GM18519 (cell line): ENCODE results near the gene GNAT3.

ENCODE experiments used
- ATAC-seq: cut with Tn5 transposase; IDR thresholded peaks from one replicate; pipeline ENCODE4 v1.9.1; 2021; ENCODE audit warnings: mild to moderate bottlenecking, moderate library complexity; ENCODE audit not compliant: unreplicated experiment, low FRiP score

Gene GNAT3

GRCh38 chr7:80505900-80506500 is 5.9 kb downstream of the GNAT3 start:
- no peak for ATAC-seq

GRCh38 chr7:80500325-80500724 is 11.5 kb downstream of the GNAT3 start:
- ATAC-seq: no peak

DNA sequence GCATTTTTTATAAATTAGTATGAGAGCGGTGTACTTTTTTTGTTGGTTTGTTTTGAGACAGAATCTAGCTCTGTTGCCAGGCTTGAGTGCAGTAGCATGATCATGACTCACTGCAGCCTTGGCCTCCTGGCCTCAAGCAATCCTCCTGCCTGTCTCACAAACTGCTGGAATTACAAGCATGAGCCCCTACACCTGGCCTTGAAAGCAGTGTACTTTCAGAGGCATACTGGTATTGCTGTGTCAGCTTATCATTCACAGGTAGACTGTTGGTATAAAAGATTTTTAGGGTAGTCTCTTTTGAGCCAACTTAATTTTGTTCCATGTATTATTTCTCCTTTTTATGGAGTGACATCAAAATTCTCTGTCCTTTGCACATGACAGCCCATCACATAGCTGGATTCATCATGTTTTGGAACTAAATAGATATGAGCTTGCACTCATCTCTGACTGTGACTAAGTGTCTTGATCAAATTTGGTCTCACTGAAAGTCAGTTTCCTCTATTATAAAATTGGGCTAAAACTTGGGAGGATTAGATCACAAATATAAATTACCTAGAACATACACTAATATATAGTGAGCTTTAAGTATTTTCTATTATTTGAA is 12.4 kb downstream of the GNAT3 start:
- ATAC-seq: no peak

- peak; percentile 57 for ATAC-seq
These were observed 13.1 kb downstream of the GNAT3 start for GRCh38 chr7:80498481-80499349.

- no peak for ATAC-seq
These were observed 15.3 kb downstream of the GNAT3 start for GRCh38 chr7:80496586-80496985.

DNA sequence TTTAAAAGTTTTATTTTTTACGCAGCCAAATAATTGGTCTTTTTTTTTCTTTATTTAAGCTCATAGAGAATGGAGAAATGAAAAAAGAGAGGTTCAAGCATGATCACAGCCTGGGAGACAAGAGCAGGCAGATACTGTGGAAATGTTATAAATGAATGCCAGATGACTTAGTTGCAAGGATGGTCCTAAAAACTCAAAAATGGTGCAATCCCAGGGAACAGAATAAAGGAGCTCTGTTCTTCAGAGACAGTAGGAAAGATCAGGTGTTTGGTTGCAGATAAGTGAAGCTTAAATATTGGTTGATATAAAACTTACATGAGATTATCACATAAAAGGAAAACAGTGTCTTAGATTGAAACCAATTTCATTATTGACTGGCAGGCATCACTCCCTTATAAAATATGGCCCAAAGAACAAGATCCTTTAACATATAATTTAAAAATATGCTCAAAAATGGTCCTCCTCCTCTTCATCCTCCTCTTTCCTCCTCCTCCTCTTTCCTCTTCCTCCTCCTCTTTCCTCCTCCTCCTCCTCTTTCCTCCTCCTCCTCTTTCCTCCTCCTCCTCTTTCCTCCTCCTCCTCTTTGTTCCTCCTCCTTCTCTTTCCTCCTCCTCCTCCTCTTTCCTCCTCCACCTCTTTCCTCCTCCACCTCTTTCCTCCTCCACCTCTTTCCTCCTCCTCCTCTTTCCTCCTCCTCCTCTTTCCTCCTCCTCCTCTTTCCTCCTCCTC is 18.6 kb downstream of the GNAT3 start:
- no peak for ATAC-seq

- ATAC-seq: no peak
These were observed 20.4 kb downstream of the GNAT3 start for GRCh38 chr7:80491462-80491861.

GRCh38 chr7:80488851-80489370 is 23.0 kb downstream of the GNAT3 start:
- no peak for ATAC-seq

GRCh38 chr7:80488406-80488805 is 23.5 kb downstream of the GNAT3 start:
- ATAC-seq: no peak

GRCh38 chr7:80485721-80486120 is 26.1 kb downstream of the GNAT3 start:
- ATAC-seq: no peak

- ATAC-seq: no peak
These were observed 28.9 kb downstream of the GNAT3 start for GRCh38 chr7:80482950-80483349.

DNA sequence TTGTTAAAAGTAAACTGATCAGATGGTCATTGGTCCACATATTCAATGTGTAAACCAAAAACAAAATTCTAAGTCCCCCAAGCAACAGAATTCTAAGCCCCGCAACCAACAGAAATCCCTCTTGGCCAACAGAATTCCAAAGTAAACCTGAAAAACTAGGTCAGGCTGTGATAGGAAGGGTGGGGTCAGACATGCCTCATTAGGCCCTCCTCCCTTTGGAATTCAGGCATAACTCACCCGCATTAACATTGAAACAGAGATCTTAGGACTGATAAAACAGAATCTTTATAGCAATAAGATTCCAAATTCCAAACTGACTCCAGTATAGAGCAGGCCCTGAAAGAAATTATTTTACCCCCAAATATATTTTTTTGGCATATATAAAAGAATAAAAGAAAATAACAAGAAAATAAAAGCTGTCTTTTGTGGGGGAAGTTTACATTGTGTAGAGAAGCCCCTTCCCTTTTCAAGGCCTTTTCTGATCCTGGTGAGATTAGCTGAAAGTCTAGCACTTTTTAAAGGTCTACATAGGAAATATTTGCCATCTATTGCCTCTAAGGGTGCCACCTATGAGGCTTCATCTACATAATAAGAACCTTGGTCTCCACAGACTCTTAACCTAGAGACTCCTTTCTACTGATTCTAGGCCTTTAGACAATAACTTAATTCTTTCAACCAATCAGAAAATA is 30.5 kb downstream of the GNAT3 start:
- ATAC-seq: no peak

- no peak for ATAC-seq
These were observed 31.3 kb downstream of the GNAT3 start for GRCh38 chr7:80480566-80480965.

GRCh38 chr7:80478683-80479082 is 33.2 kb downstream of the GNAT3 start:
- ATAC-seq: no peak

DNA sequence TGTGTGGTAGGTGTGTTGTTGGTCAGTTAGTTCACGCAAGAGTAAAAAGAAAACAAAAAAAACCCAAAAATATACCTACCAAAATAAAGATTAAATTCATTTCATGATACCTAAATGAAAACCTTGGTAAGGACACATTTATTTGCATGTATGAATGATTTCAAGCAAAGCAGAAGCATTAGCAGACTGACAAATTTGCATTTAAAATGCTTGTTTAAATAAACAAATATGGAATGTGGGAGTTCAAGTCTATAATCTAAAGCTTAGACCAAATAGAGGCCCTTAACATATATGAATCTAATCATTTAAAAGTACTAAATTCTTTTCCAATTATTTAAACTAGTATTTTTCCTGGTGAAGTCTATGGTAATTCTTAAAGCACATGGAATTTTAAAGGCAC is 35.8 kb downstream of the GNAT3 start:
- no peak for ATAC-seq

DNA sequence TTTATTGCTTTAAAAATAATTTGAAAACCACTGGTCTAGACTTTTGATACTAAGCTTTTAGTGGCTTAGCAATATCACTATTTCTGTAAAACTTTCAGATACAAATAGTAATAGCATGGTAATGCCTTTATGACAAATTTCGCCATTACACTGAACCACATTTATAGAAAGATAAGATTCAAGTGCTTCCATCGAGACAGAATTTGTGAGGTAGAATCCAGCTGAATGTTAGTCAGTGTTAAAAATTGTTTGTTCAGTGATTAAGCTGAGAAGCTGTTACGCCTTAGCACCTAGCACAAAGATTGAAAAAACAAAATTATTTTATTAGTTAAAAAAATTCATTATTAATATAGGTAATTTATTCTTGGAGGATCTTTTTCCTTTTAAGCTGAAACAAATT is 36.5 kb downstream of the GNAT3 start:
- ATAC-seq: no peak

- no peak for ATAC-seq
These were observed 38.1 kb downstream of the GNAT3 start for GRCh38 chr7:80473751-80474150.

DNA sequence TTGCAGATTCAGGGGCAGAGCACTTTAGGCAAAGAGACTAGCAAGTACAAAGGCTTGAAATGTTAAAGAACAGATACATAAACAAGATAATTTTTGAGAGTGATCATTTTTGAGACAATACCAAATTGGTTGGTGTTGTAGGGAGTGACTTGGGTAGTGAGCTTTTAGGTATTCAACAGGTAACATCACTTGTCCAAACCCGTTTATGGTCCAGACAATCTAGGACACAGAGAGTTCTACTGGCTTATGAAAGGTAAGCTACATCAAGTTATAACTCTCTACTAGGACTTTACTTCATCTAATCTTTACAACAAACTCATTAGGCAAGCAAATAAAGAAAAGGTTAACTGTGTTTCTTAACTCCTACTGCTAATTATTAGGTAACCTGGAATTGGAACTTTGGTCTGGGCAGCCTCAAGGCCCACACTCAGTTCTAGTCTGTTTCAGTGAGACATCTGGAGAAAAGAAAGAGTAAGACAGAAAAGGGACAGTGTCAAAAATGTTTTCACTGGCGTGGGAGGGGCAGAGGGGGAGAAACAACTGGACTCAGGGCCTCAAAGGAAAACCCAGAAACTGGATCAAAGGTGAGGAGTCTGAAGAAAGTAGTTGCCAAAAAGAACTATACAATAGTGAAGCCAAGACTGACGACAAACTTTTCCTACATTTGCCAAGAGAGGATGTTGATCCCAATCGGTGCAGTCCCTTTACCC is 39.2 kb downstream of the GNAT3 start:
- no peak for ATAC-seq

GRCh38 chr7:80468931-80469714 is 42.7 kb downstream of the GNAT3 start:
- ATAC-seq: no peak
